K562 (cell line): ENCODE measurements around the gene WDR91. TPM values are rescaled to one million over a fixed set of nuclear protein-coding genes. Genes with fewer than 3 reads are reported as not detected.

Experiments
- ARID3A ChIP-seq: IDR thresholded peaks from 2 replicates; pipeline ENCODE4 v1.6.1; 2012; ENCODE audit warnings: low read depth, low read length, improper control_type of control experiment, borderline replicate concordance
- CHD2 ChIP-seq: IDR thresholded peaks from 2 replicates; pipeline ENCODE4 v1.6.1; 2011; ENCODE audit warnings: low read depth, low read length
- HDAC8 ChIP-seq: fragments of 450-650 bp; IDR thresholded peaks from 2 replicates; pipeline ENCODE4 v1.6.1; 2016; ENCODE audit warnings: mild to moderate bottlenecking, missing genetic modification characterization, moderate library complexity, missing compliant biosample characterization
- JUN ChIP-seq, 2 experiments: sonication (generic) in 1 of 2; formaldehyde crosslinking in 1 of 2; IDR thresholded peaks; 2 replicates each; pipeline versions ENCODE4 v1.6.1 to v1.8.0; 2012 to 2022; ENCODE audit warnings: borderline replicate concordance in 2 of 2, mild to moderate bottlenecking in 2 of 2, improper control_type of control experiment in 1 of 2, low read depth in 1 of 2, low read length in 1 of 2, missing genetic modification reagents in 1 of 2
- JUNB ChIP-seq: fragments of 450-650 bp; formaldehyde crosslinking; conservative IDR thresholded peaks from 2 replicates; pipeline ENCODE4 v1.4.0; 2020; ENCODE audit warnings: mild to moderate bottlenecking
- LEF1 ChIP-seq: fragments of 450-650 bp; IDR thresholded peaks from 2 replicates; pipeline ENCODE4 v1.6.1; 2016; ENCODE audit warnings: mild to moderate bottlenecking
- NR2C1 ChIP-seq, 2 experiments: fragments of 450-650 bp; IDR thresholded peaks; 2 replicates each; pipeline ENCODE4 v1.6.1; 2017; ENCODE audit warnings: mild to moderate bottlenecking in 2 of 2, antibody characterized with exemption in 1 of 2, inconsistent platforms in 1 of 2, missing compliant biosample characterization in 1 of 2, missing genetic modification characterization in 1 of 2
- PATZ1 ChIP-seq: fragments of 250-450 bp; sonication (Bioruptor Pico); IDR thresholded peaks from 2 replicates; pipeline ENCODE4 v1.5.0; 2020; ENCODE audit warnings: mild to moderate bottlenecking, borderline replicate concordance
- TAL1 ChIP-seq: fragments of 450-650 bp; IDR thresholded peaks from 2 replicates; pipeline ENCODE4 v1.6.1; 2016; ENCODE audit warnings: mild to moderate bottlenecking
- THAP7 ChIP-seq: fragments of 250-450 bp; sonication (Bioruptor Pico); IDR thresholded peaks from 2 replicates; pipeline ENCODE4 v1.5.0; 2021
- THRB ChIP-seq: fragments of 450-650 bp; formaldehyde crosslinking; conservative IDR thresholded peaks from 2 replicates; pipeline ENCODE4 v1.4.0; 2022; ENCODE audit warnings: mild to moderate bottlenecking, missing genetic modification characterization
- ZBTB26 ChIP-seq: fragments of 450-650 bp; formaldehyde crosslinking; IDR thresholded peaks from 2 replicates; pipeline ENCODE4 v1.4.0; 2022; ENCODE audit warnings: missing genetic modification characterization
- ZFPM2 ChIP-seq: fragments of 250-450 bp; sonication (Bioruptor Pico); IDR thresholded peaks from 2 replicates; pipeline ENCODE4 v1.5.1; 2022; ENCODE audit warnings: mild to moderate bottlenecking
- ZNF347 ChIP-seq: fragments of 450-650 bp; formaldehyde crosslinking; IDR thresholded peaks from 2 replicates; pipeline ENCODE4 v1.4.0; 2020; ENCODE audit warnings: low read depth, mild to moderate bottlenecking, moderate library complexity
- ZNF655 ChIP-seq: fragments of 250-450 bp; sonication (Bioruptor Pico); IDR thresholded peaks from 2 replicates; pipeline ENCODE4 v1.5.0; 2021
- ZNF668 ChIP-seq: fragments of 250-450 bp; sonication (Bioruptor Pico); IDR thresholded peaks from 2 replicates; pipeline ENCODE4 v1.8.0; 2022; ENCODE audit warnings: mild to moderate bottlenecking, inconsistent platforms
- polyA plus RNA-seq, 8 experiments: library from polyadenylated mRNA; depleted of rRNA in 4 of 8; stranded (reverse) in 5 of 8; unstranded in 3 of 8; fragments of >200 nt; fragmentation: Nextera tagmentation in 2 of 8; fragmentation: Illumina TruSeq in 1 of 8; extraction: Ambion mirVana in 2 of 8; extraction: Trizol in 1 of 8; gene quantifications; 2 replicates each; pipeline versions ENCODE4 v1.2.1 to v1.2.3, GENCODE V29; 2011 to 2014; ENCODE audit warnings: inconsistent platforms in 1 of 8, missing spikeins in 1 of 8
- total RNA-seq, 7 experiments: library from RNA; depleted of rRNA in 6 of 7; stranded (reverse); fragments of >200 nt in 6 of 7; fragmentation: Illumina TruSeq in 2 of 7; extraction: Trizol in 2 of 7; gene quantifications; 2 replicates each; pipeline versions ENCODE4 v1.2.1 to v1.2.3, GENCODE V29; 2011 to 2021; ENCODE audit warnings: low replicate concordance in 1 of 7

Gene WDR91
- total and polyA plus RNA-seq, 9 of the 15 experiments (the other 6 are each of a cell fraction or from before 2014, with no cell fraction given), result 1.9 to 18.2 (median 9.8) TPM

GRCh38 chr7:135211179-135211945 lies at the start of gene WDR91 (continued):
- TF ChIP-seq ZBTB26 (CRISPR knock-in tag), result 0 out of 2 replicates have a peak, but pooled peaks have one; percentile 16
- no peak for TF ChIP-seq TAL1
- TF ChIP-seq PATZ1 (CRISPR knock-in tag), result no peak
- no peak for TF ChIP-seq NR2C1 (IDR thresholded peaks at IDR 0.05)
- TF ChIP-seq NR2C1 (tag; IDR thresholded peaks at IDR 0.05), result no peak
- no peak for TF ChIP-seq ARID3A
- no peak for TF ChIP-seq ZNF347 (CRISPR knock-in tag)
- peak; percentile 32; the same call in 1 of the 2 replicates for TF ChIP-seq CHD2
- TF ChIP-seq HDAC8 (tag), result no peak
- no peak for TF ChIP-seq THRB (CRISPR knock-in tag)
- no peak for TF ChIP-seq LEF1
- TF ChIP-seq ZNF668 (CRISPR knock-in tag), result no peak
- no peak for TF ChIP-seq THAP7 (CRISPR knock-in tag)
- TF ChIP-seq ZFPM2 (CRISPR knock-in tag), result no peak
- TF ChIP-seq ZNF655, result no peak
- no peak for TF ChIP-seq JUNB (CRISPR knock-in tag)
- TF ChIP-seq JUN (IDR thresholded peaks at IDR 0.05; ENCODE audit: borderline replicate concordance, low read depth, low read length), result no peak
- TF ChIP-seq JUN (CRISPR knock-in tag; IDR thresholded peaks at IDR 0.05; ENCODE audit: borderline replicate concordance), result peak; percentile 61; the same call in 1 of the 2 replicates
